HepG2 (cell line): ENCODE results near the gene TJAP1. TPM values are rescaled to one million over a fixed set of nuclear protein-coding genes. Genes with fewer than 3 reads are reported as not detected.

Experiments
- CEBPB ChIP-seq: IDR thresholded peaks from 2 replicates; pipeline ENCODE4 v1.6.1; 2011; ENCODE audit warnings: low read depth, low read length, improper control_type of control experiment, borderline replicate concordance
- DNMT1 ChIP-seq: sonication (generic); formaldehyde crosslinking; IDR thresholded peaks from 2 replicates; pipeline ENCODE4 v1.5.1; 2020; ENCODE audit warnings: mild to moderate bottlenecking, missing genetic modification reagents
- DR1 ChIP-seq: sonication (generic); formaldehyde crosslinking; IDR thresholded peaks from 2 replicates; pipeline ENCODE4 v1.8.0; 2021; ENCODE audit warnings: mild to moderate bottlenecking, missing genetic modification reagents, inconsistent platforms
- EED ChIP-seq: sonication (generic); formaldehyde crosslinking; IDR thresholded peaks from 2 replicates; pipeline ENCODE4 v1.5.0; 2020; ENCODE audit warnings: mild to moderate bottlenecking, missing genetic modification reagents
- ELF3 ChIP-seq: IDR thresholded peaks from 2 replicates; pipeline ENCODE4 v1.6.1; 2016; ENCODE audit warnings: missing genetic modification reagents, missing compliant biosample characterization
- FOXM1 ChIP-seq: sonication (generic); formaldehyde crosslinking; IDR thresholded peaks from 2 replicates; pipeline ENCODE4 v1.5.0; 2020; ENCODE audit warnings: missing genetic modification reagents
- HOXA9 ChIP-seq: sonication (generic); formaldehyde crosslinking; IDR thresholded peaks from 2 replicates; pipeline ENCODE4 v1.8.1; 2022; ENCODE audit warnings: missing genetic modification reagents, mild to moderate bottlenecking, moderate library complexity, borderline replicate concordance
- KMT2B ChIP-seq: IDR thresholded peaks from 2 replicates; pipeline ENCODE4 v1.6.1; 2016; ENCODE audit warnings: missing genetic modification reagents, missing compliant biosample characterization
- MIER2 ChIP-seq: IDR thresholded peaks from 2 replicates; pipeline ENCODE4 v1.6.1; 2016; ENCODE audit warnings: missing biosample characterization, missing genetic modification reagents
- NAIF1 ChIP-seq: sonication (generic); formaldehyde crosslinking; IDR thresholded peaks from 2 replicates; pipeline ENCODE4 v1.5.0; 2020; ENCODE audit warnings: mild to moderate bottlenecking, missing genetic modification reagents, borderline replicate concordance
- PHB2 ChIP-seq: fragments of 450-650 bp; IDR thresholded peaks from 2 replicates; pipeline ENCODE4 v1.6.1; 2018; ENCODE audit not compliant: partially characterized antibody
- PITX1 ChIP-seq: sonication (generic); formaldehyde crosslinking; IDR thresholded peaks from 2 replicates; pipeline ENCODE4 v1.5.1; 2020; ENCODE audit warnings: mild to moderate bottlenecking, missing genetic modification reagents
- SRSF9 ChIP-seq: fragments of 200-400 bp; formaldehyde crosslinking; IDR thresholded peaks from 2 replicates; pipeline ENCODE4 v1.6.1; 2018; ENCODE audit warnings: borderline replicate concordance, mild to moderate bottlenecking, low read depth, low read length; ENCODE audit not compliant: insufficient read depth, poor library complexity, severe bottlenecking
- ZFP36L1 ChIP-seq: sonication (generic); formaldehyde crosslinking; IDR thresholded peaks from 2 replicates; pipeline ENCODE4 v1.8.0; 2022; ENCODE audit warnings: mild to moderate bottlenecking, missing genetic modification reagents, moderate library complexity
- ZFY ChIP-seq: sonication (generic); formaldehyde crosslinking; IDR thresholded peaks from 2 replicates; pipeline ENCODE4 v1.4.0; 2020; ENCODE audit warnings: missing genetic modification reagents
- ZNF17 ChIP-seq: sonication (generic); formaldehyde crosslinking; IDR thresholded peaks from 2 replicates; pipeline ENCODE4 v1.5.0; 2020; ENCODE audit warnings: mild to moderate bottlenecking, missing genetic modification reagents
- ZNF33B ChIP-seq: sonication (generic); formaldehyde crosslinking; IDR thresholded peaks from 2 replicates; pipeline ENCODE4 v1.5.1; 2020; ENCODE audit warnings: mild to moderate bottlenecking, missing genetic modification reagents
- ZNF460 ChIP-seq: sonication (generic); formaldehyde crosslinking; IDR thresholded peaks from 2 replicates; pipeline ENCODE4 v1.5.1; 2020; ENCODE audit warnings: missing genetic modification reagents, mild to moderate bottlenecking, borderline replicate concordance
- ZSCAN21 ChIP-seq: sonication (generic); formaldehyde crosslinking; IDR thresholded peaks from 2 replicates; pipeline ENCODE4 v1.8.0; 2022; ENCODE audit warnings: mild to moderate bottlenecking, missing genetic modification reagents, moderate library complexity, borderline replicate concordance
- polyA plus RNA-seq, 8 experiments: library from polyadenylated mRNA; depleted of rRNA in 3 of 8; stranded (reverse) in 7 of 8; unstranded in 1 of 8; fragments of >200 nt; fragmentation: Illumina TruSeq in 4 of 8; extraction: Trizol in 4 of 8; gene quantifications; 2 replicates each; pipeline versions ENCODE4 v1.2.1 to v1.2.3, GENCODE V29; 2011 to 2016; ENCODE audit warnings: low read depth in 4 of 8, missing spikeins in 1 of 8, mixed read lengths in 1 of 8; ENCODE audit not compliant: insufficient read depth in 1 of 8
- total RNA-seq, 5 experiments: library from RNA; depleted of rRNA; stranded (reverse); fragments of >200 nt; fragmentation: Illumina TruSeq; extraction: Trizol; gene quantifications; 2 replicates each; pipeline ENCODE4 v1.2.3, GENCODE V29; 2016; ENCODE audit warnings: low read depth in 1 of 5
- TF ChIP-seq, protein P1 (sequence below): IDR thresholded peaks from 2 replicates; pipeline ENCODE4 v1.4.0; 2020; ENCODE audit warnings: mild to moderate bottlenecking, missing genetic modification reagents
- TF ChIP-seq, protein P2 (sequence below): sonication (generic); formaldehyde crosslinking; conservative IDR thresholded peaks from 2 replicates; pipeline ENCODE4 v1.8.0; 2022; ENCODE audit warnings: missing genetic modification reagents
- TF ChIP-seq, protein P3 (sequence below): sonication (generic); formaldehyde crosslinking; IDR thresholded peaks from 2 replicates; pipeline ENCODE4 v1.5.0; 2020; ENCODE audit warnings: mild to moderate bottlenecking, missing genetic modification reagents

Gene TJAP1
- total and polyA plus RNA-seq, 2 of the 13 experiments (the other 11 are each of a cell fraction or from before 2014, with no cell fraction given) = 15.7 to 41.6 TPM

GRCh38 chr6:43477235-43478007, at the start of gene TJAP1 (continued):
- TF ChIP-seq SRSF9 (no peak), CEBPB (no peak), HOXA9 (CRISPR knock-in tag) (peak; percentile 75; the same call in 1 of the 2 replicates), ELF3 (CRISPR knock-in tag) (peak; percentile 64), ZNF33B (CRISPR knock-in tag) (no peak), ZSCAN21 (CRISPR knock-in tag) (peak; percentile 51), EED (no peak), ZNF17 (CRISPR knock-in tag) (0 out of 2 replicates have a peak, but pooled peaks have one; percentile 45), KMT2B (peak; percentile 78), ZFY (CRISPR knock-in tag) (peak; percentile 80), ZFP36L1 (0 out of 2 replicates have a peak, but pooled peaks have one; percentile 51), DNMT1 (no peak), MIER2 (CRISPR knock-in tag) (no peak), DR1 (peak; percentile 81), PITX1 (peak; percentile 85), ZNF460 (CRISPR knock-in tag) (no peak), FOXM1 (no peak), PHB2 (no peak), NAIF1 (CRISPR knock-in tag) (peak; percentile 74; the same call in 1 of the 2 replicates)
- TF ChIP-seq, protein P1, sequence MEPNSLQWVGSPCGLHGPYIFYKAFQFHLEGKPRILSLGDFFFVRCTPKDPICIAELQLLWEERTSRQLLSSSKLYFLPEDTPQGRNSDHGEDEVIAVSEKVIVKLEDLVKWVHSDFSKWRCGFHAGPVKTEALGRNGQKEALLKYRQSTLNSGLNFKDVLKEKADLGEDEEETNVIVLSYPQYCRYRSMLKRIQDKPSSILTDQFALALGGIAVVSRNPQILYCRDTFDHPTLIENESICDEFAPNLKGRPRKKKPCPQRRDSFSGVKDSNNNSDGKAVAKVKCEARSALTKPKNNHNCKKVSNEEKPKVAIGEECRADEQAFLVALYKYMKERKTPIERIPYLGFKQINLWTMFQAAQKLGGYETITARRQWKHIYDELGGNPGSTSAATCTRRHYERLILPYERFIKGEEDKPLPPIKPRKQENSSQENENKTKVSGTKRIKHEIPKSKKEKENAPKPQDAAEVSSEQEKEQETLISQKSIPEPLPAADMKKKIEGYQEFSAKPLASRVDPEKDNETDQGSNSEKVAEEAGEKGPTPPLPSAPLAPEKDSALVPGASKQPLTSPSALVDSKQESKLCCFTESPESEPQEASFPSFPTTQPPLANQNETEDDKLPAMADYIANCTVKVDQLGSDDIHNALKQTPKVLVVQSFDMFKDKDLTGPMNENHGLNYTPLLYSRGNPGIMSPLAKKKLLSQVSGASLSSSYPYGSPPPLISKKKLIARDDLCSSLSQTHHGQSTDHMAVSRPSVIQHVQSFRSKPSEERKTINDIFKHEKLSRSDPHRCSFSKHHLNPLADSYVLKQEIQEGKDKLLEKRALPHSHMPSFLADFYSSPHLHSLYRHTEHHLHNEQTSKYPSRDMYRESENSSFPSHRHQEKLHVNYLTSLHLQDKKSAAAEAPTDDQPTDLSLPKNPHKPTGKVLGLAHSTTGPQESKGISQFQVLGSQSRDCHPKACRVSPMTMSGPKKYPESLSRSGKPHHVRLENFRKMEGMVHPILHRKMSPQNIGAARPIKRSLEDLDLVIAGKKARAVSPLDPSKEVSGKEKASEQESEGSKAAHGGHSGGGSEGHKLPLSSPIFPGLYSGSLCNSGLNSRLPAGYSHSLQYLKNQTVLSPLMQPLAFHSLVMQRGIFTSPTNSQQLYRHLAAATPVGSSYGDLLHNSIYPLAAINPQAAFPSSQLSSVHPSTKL (CRISPR knock-in tag) = peak; percentile 62
- TF ChIP-seq, protein P2, sequence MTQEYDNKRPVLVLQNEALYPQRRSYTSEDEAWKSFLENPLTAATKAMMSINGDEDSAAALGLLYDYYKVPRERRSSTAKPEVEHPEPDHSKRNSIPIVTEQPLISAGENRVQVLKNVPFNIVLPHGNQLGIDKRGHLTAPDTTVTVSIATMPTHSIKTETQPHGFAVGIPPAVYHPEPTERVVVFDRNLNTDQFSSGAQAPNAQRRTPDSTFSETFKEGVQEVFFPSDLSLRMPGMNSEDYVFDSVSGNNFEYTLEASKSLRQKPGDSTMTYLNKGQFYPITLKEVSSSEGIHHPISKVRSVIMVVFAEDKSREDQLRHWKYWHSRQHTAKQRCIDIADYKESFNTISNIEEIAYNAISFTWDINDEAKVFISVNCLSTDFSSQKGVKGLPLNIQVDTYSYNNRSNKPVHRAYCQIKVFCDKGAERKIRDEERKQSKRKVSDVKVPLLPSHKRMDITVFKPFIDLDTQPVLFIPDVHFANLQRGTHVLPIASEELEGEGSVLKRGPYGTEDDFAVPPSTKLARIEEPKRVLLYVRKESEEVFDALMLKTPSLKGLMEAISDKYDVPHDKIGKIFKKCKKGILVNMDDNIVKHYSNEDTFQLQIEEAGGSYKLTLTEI (CRISPR knock-in tag) = no peak
- TF ChIP-seq, protein P3, sequence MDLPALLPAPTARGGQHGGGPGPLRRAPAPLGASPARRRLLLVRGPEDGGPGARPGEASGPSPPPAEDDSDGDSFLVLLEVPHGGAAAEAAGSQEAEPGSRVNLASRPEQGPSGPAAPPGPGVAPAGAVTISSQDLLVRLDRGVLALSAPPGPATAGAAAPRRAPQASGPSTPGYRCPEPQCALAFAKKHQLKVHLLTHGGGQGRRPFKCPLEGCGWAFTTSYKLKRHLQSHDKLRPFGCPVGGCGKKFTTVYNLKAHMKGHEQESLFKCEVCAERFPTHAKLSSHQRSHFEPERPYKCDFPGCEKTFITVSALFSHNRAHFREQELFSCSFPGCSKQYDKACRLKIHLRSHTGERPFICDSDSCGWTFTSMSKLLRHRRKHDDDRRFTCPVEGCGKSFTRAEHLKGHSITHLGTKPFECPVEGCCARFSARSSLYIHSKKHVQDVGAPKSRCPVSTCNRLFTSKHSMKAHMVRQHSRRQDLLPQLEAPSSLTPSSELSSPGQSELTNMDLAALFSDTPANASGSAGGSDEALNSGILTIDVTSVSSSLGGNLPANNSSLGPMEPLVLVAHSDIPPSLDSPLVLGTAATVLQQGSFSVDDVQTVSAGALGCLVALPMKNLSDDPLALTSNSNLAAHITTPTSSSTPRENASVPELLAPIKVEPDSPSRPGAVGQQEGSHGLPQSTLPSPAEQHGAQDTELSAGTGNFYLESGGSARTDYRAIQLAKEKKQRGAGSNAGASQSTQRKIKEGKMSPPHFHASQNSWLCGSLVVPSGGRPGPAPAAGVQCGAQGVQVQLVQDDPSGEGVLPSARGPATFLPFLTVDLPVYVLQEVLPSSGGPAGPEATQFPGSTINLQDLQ (CRISPR knock-in tag) = no peak
